Neural cell (in vitro differentiated cells): Measurements from ENCODE around the gene WDR33.

Experiments
- EP300 ChIP-seq: fragments of 450-650 bp; conservative IDR thresholded peaks from 2 replicates; pipeline ENCODE4 v1.6.1; 2014; ENCODE audit warnings: antibody characterized with exemption, mild to moderate bottlenecking, moderate library complexity; ENCODE audit not compliant: poor library complexity, severe bottlenecking
- EZH2 ChIP-seq: fragments of 200-600, 300-800 bp; shearing (Covaris generic), sonication (generic); IDR thresholded peaks from 2 replicates; pipeline ENCODE4 v1.6.1; 2014; ENCODE audit warnings: antibody characterized with exemption, low read length, borderline replicate concordance, mild to moderate bottlenecking; ENCODE audit not compliant: insufficient read depth, poor library complexity, severe bottlenecking
- MXI1 ChIP-seq: fragments of 450-650 bp; conservative IDR thresholded peaks from 2 replicates; pipeline ENCODE4 v1.6.1; 2014; ENCODE audit warnings: antibody characterized with exemption, mild to moderate bottlenecking; ENCODE audit not compliant: poor library complexity, severe bottlenecking
- POLR2AphosphoS5 ChIP-seq: IDR thresholded peaks from 2 replicates; pipeline ENCODE4 v1.6.1; 2012
- RAD21 ChIP-seq: fragments of 450-650 bp; conservative IDR thresholded peaks from 2 replicates; pipeline ENCODE4 v1.6.1; 2014; ENCODE audit warnings: antibody characterized with exemption, mild to moderate bottlenecking, moderate library complexity
- SMC3 ChIP-seq: fragments of 450-650 bp; conservative IDR thresholded peaks from 2 replicates; pipeline ENCODE4 v1.6.1; 2014; ENCODE audit warnings: antibody characterized with exemption, mild to moderate bottlenecking, moderate library complexity; ENCODE audit not compliant: poor library complexity
- TAF1 ChIP-seq: IDR thresholded peaks from 2 replicates; pipeline ENCODE4 v1.6.1; 2012; ENCODE audit warnings: low read depth
- TF ChIP-seq, protein P1 (sequence below): fragments of 450-650 bp; IDR thresholded peaks from 2 replicates; pipeline ENCODE4 v1.5.1; 2014; ENCODE audit warnings: antibody characterized with exemption, mild to moderate bottlenecking, moderate library complexity; ENCODE audit not compliant: poor library complexity, severe bottlenecking
- TF ChIP-seq, protein P2 (sequence below): IDR thresholded peaks from 2 replicates; pipeline ENCODE4 v1.6.1; 2012; ENCODE audit warnings: borderline replicate concordance

DNA sequence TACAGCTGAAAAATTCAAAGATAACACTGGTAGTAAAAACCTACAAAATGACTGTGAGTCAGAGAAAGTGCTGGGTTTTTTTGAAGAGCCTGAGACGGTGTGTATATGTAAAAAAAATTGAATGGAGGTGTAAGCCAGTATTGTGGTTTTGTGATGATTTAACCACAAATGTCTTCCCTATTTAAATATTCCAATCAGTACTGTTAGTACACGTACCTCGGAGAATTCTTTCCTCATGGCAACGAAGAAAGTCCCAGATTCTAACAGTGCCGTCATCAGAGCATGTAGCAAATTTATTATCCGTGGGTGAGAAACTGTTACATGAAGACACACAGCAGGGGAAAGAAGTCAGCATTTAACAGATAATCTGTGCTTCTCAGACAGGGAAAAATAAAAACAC is 48.1 kb downstream of the WDR33 start:
- TF ChIP-seq EP300 (no peak), POLR2AphosphoS5 (no peak), TAF1 (no peak), EZH2 (no peak), SMC3 (no peak), MXI1 (no peak), RAD21 (no peak)
- TF ChIP-seq, protein P1, sequence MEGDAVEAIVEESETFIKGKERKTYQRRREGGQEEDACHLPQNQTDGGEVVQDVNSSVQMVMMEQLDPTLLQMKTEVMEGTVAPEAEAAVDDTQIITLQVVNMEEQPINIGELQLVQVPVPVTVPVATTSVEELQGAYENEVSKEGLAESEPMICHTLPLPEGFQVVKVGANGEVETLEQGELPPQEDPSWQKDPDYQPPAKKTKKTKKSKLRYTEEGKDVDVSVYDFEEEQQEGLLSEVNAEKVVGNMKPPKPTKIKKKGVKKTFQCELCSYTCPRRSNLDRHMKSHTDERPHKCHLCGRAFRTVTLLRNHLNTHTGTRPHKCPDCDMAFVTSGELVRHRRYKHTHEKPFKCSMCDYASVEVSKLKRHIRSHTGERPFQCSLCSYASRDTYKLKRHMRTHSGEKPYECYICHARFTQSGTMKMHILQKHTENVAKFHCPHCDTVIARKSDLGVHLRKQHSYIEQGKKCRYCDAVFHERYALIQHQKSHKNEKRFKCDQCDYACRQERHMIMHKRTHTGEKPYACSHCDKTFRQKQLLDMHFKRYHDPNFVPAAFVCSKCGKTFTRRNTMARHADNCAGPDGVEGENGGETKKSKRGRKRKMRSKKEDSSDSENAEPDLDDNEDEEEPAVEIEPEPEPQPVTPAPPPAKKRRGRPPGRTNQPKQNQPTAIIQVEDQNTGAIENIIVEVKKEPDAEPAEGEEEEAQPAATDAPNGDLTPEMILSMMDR = no peak
- TF ChIP-seq, protein P2, sequence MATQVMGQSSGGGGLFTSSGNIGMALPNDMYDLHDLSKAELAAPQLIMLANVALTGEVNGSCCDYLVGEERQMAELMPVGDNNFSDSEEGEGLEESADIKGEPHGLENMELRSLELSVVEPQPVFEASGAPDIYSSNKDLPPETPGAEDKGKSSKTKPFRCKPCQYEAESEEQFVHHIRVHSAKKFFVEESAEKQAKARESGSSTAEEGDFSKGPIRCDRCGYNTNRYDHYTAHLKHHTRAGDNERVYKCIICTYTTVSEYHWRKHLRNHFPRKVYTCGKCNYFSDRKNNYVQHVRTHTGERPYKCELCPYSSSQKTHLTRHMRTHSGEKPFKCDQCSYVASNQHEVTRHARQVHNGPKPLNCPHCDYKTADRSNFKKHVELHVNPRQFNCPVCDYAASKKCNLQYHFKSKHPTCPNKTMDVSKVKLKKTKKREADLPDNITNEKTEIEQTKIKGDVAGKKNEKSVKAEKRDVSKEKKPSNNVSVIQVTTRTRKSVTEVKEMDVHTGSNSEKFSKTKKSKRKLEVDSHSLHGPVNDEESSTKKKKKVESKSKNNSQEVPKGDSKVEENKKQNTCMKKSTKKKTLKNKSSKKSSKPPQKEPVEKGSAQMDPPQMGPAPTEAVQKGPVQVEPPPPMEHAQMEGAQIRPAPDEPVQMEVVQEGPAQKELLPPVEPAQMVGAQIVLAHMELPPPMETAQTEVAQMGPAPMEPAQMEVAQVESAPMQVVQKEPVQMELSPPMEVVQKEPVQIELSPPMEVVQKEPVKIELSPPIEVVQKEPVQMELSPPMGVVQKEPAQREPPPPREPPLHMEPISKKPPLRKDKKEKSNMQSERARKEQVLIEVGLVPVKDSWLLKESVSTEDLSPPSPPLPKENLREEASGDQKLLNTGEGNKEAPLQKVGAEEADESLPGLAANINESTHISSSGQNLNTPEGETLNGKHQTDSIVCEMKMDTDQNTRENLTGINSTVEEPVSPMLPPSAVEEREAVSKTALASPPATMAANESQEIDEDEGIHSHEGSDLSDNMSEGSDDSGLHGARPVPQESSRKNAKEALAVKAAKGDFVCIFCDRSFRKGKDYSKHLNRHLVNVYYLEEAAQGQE = no peak
